Stimulated activated CD8-positive, alpha-beta memory T cell treated with anti-CD3 and anti-CD28 coated beads, Interleukin-15, amount 100 ng/mL, for 24 hours (primary cell): ENCODE measurements around the gene SLC25A17.
"Not testable (repeated sequence)": the region's sequence is repeated elsewhere in the genome, so short reads cannot be mapped to it uniquely, and the experiment has no call there.

Experiments used
- DNase-seq: peaks from one replicate; pipeline ENCODE4 v3.0.0-alpha.2; 2020; ENCODE audit warnings: low read depth

SLC25A17 gene

DNA sequence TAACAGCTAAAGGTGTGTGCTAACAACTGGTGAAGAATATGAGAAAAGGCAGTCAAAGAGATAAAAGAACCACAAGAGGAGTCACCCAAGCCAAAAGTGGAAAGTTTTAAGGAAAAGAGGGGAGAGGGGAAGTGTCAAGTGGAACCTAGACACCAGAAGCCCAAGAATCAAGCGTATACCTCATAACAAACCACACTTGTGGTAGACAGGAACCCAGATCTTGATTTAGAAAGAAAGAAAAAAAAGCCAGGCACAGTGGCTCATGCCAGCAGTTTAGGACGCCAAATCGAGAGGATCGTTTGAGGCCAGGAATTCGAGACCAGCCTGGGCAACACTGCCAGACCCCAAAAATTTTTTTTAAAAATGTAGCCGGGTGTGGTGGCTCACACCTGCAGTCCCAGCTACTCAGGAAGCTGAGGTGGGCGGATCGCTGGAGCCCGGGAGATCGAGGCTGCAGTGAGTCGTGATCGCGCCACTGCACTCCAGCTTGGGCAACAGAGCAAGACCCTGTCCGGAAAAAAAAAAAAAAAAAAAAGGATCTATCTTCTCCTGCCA lies 877 bp downstream of the SLC25A17 start:
- DNase-seq, result no peak

GRCh38 chr22:40817737-40818136 lies 1.4 kb downstream of the SLC25A17 start:
- DNase-seq, result no peak

GRCh38 chr22:40813912-40814315 lies 5.2 kb downstream of the SLC25A17 start:
- DNase-seq, result no peak

GRCh38 chr22:40808018-40808841 lies 10.9 kb downstream of the SLC25A17 start:
- DNase-seq, result no peak

GRCh38 chr22:40806711-40807110 lies 12.4 kb downstream of the SLC25A17 start:
- DNase-seq, result no peak

- DNase-seq, result no peak
These were observed 13.4 kb downstream of the SLC25A17 start for GRCh38 chr22:40805699-40806203.

GRCh38 chr22:40805239-40805638 lies 13.9 kb downstream of the SLC25A17 start:
- DNase-seq, result no peak

DNA sequence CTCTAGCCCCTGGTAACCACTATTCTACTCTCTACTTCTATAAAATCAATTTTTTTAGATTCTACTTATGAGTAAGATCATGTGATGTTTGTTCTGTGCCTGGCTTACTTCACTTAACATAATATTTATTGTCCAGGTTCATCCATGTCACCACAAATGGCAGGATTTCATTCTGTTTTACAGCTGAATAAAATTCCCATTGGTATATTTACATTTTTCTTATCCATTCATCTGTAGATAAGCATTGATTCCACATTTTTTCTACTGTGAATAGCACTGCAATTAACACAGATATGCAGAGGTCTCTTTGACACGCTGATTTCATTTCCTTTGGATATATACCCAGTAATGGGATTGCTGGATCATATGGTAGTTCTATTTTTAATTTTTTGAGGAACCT lies 15.8 kb downstream of the SLC25A17 start:
- no peak for DNase-seq

GRCh38 chr22:40799008-40799407 lies 20.1 kb downstream of the SLC25A17 start:
- DNase-seq, result no peak

DNA sequence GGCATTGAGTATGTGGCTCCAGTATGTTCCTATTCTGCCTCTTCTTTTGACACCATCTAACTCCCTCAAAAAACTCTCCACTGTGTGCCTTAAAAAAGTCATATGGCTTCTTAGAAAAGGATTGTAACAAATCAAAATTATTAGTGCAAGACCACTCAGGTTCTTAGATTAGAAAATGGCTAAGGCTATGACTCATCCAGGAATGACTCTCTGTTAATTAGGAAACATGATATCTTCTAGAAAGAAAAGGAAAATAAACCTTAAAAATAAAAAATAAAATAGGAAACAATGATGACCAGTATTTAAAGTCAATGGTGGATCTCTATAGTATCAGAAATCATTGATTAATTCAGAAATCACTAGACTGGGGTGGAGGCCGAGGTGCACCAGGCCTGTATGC lies 21.7 kb downstream of the SLC25A17 start:
- no peak for DNase-seq

DNA sequence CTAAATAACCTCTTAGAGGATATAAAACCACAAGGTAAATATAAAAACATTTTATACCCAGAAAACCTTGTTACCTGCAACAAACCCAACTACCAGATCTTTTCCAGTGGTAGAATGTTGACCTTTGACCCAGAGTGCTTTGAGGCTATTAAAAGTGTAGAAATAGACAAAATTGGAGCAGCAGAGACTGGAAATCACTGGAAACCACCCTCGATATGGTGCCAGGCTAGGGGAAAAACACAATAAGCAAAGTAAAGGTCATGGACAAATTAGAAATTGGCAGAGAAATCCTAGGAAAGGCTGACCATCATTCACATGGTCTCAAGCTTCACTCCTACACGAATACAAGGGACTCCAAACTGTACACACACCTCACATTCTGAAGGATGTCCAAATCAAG lies 26.7 kb downstream of the SLC25A17 start:
- DNase-seq, result no peak

- DNase-seq, result no peak
These were observed 27.9 kb downstream of the SLC25A17 start for GRCh38 chr22:40791241-40791640.

- no peak for DNase-seq
These were observed 30.0 kb downstream of the SLC25A17 start for GRCh38 chr22:40789131-40789530.

- no peak for DNase-seq
These were observed 36.6 kb downstream of the SLC25A17 start for GRCh38 chr22:40782521-40782920.

GRCh38 chr22:40781749-40782148 lies 37.4 kb downstream of the SLC25A17 start:
- DNase-seq, result not testable (repeated sequence)

- no peak for DNase-seq
These were observed 49.4 kb downstream of the SLC25A17 start for GRCh38 chr22:40769761-40770160.

- no peak for DNase-seq
These were observed 50.9 kb downstream of the SLC25A17 start for GRCh38 chr22:40768206-40768605.

DNA sequence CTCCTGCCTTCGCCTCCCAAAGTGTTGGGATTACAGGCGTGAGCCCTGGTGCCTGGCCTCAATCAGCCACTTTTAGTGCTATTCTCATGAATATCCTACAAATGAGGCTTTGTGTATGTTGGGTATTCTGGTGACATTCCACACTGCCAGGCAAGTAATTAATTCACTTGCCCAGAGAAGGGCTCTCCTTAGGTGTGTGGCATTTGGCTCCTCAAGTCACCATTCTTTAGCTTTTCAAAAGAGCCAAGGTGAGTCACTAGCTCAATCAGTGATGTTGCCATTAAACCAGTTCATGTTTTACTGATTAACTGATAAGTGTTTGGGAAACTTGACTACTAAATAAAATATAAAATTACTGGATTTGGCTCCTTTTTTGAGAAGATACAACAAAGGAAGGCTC lies 52.2 kb downstream of the SLC25A17 start:
- no peak for DNase-seq

DNA sequence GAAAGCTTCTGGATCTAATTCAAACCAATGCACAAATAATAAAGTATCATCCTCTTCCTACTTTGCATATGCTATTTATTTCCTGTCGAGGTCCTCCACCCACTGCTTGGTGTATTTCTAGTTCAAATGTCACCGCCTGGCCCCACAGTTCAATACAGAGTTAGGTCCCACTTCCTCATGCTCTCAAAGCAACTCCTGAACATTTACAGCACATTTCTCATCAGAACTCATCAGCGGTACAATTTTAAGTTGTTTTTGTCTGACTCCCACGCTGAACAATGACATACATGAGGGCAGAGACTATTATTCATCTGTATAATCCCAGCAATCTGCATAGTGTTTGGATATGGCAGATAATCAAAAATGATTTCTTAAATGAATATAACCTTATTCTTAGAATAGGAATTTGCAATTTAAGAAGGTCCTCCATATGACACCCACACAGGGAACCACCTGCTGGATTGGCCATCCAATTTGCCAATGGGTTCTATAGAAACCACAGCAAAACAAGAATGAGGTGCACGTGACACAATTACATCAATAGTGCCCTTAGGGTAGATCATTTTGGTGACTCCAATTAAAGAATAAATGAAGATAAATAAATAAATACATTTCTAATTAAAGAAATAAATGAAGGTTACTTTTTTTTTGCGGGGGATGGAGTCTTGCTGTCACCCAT lies 54.2 kb downstream of the SLC25A17 start:
- no peak for DNase-seq

DNA sequence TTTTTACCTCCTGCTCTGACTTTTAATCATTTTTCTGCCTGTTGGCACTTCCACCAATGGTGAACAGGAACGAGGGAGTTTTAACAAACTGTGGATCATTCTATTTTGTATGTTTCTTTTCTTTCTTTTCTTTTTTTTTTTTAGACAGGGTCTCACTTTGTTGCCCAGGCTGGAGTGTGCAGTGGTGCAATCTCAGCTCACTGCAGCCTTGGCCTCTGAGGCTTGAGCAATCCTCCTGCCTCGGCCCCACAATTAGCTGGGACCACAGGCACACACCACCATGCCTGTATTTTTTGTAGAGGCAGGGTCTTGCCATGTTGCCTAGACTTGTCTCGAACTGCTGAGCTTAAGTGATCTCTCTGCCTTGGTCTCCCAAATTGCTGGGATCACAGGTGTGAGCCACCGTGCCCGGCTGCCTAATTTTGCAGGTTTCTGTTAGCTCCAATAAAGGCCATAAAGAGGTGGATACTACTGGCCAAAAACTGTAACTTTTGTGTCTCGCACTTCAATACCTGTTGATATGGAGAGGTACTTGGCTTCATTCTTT lies 59.8 kb downstream of the SLC25A17 start:
- DNase-seq, result no peak

DNA sequence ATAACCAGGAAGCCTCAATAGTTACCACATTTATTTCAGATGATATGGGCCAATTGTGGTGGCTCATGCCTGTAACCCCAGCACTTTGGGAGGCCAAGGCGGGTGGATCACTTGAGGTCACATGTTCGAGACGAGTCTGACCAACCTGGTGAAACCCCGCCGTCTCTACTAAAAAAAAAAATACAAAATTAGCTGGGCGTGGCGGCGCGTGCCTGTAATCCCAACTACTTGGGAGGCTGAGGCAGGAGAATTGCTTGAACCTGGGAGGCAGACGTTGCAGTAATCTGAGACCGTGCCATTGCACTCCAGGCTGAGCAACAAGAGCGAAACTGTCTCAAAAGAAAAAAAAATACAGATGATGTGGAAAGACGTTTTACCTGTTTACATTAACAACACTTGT lies 60.3 kb downstream of the SLC25A17 start:
- not testable (repeated sequence) for DNase-seq

- DNase-seq, result no peak
These were observed 60.8 kb downstream of the SLC25A17 start for GRCh38 chr22:40758390-40758789.

DNA sequence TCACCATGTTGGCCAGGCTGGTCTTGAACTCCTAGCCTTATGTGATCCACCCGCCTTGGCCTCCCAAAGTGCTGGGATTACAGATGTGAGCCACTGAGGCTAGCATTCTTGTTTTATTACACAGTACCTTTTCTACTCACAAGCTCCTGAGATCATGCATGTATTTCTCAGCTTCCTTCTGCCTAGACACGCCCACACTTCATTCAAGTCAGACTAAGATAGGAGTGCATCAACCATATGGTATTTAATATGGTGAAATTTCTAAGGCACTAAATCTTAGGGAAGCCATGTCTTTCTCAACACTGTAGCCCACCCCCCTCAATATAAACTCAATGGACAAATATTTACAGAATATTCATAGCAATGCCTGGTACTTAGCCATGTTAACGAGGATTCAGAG lies 62.1 kb downstream of the SLC25A17 start:
- no peak for DNase-seq
